ENCODE measurements around the gene MCEE. TPM values are rescaled to one million over a fixed set of nuclear protein-coding genes. Genes with fewer than 3 reads are reported as not detected.

The MCEE gene
- total and polyA plus RNA-seq, 11 donors, result 23.8 to 36.8 (median 29.3) TPM

DNA sequence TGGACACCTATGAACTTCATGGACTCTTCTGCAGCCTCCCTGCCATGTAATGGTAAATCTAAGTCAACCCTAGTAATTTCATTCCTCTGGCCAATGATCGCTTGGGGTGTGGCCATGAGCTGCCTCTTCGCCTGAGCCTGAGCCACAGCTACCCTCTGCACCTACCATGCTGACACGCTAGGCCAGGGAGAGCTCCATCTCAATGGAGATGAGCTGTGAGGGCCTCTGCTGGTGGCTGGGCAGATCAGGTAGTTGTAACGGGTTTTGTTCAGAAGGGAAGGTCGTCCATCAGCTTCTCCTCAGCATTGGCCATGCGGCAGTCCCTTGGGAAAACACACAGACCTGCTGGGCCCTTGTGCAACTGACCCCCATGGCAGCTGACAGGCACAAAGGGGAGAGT, 24.8 kb upstream of the MCEE start:
- no peak overlapping the region for H3K4me3 ChIP-seq
- H3K27ac ChIP-seq, result no peak overlapping the region
- peaks cover 0 to 10% (median 5%) of the 10 kb centered on the region in 12 donors for H3K4me1 ChIP-seq
- no peak for ATAC-seq
- peaks cover 0 to 17% (median 12%) of the 10 kb centered on the region in 9 donors for H3K36me3 ChIP-seq
- TF ChIP-seq POLR2A (IDR thresholded peaks at IDR 0.05) (no peak), CTCF (IDR thresholded peaks at IDR 0.05) (no peak)
- 62 to 74% (median 70%) methylated on average over 5 to 6 of the region's 6 CpGs for WGBS, 4 donors
- no peaks in the 10 kb centered on the region for H3K9me3 ChIP-seq
- no peaks in the 10 kb centered on the region for H3K27me3 ChIP-seq
- intact Hi-C loops (cut with DNase I), result loop anchor here in 4 of 10 donors (5.0 to 10.0 kb wide), 2 partner anchors 350 to 358 kb away; no protein-coding TSS in a partner anchor
- no peak for DNase-seq

- no peak overlapping the region for H3K27ac ChIP-seq
- H3K9me3 ChIP-seq, result no peaks in the 10 kb centered on the region
- ATAC-seq, result peak in 1 of 4 donors; percentile 5
- no peaks in the 10 kb centered on the region for H3K27me3 ChIP-seq
- 78 to 97% (median 82%) methylated on average over 8 of the region's 8 CpGs for WGBS, 4 donors
- no peak overlapping the region for H3K4me3 ChIP-seq
- TF ChIP-seq CTCF (IDR thresholded peaks at IDR 0.05) (no peak), POLR2A (IDR thresholded peaks at IDR 0.05) (no peak)
- peaks cover 0 to 22% (median 17%) of the 10 kb centered on the region in 9 donors for H3K36me3 ChIP-seq
- no peak for DNase-seq
- peaks cover 0 to 10% (median 5%) of the 10 kb centered on the region in 12 donors for H3K4me1 ChIP-seq
- intact Hi-C loops (cut with DNase I), result loop anchor here in 3 of 10 donors (10.0 kb wide), 1 partner anchor 351 kb away; no protein-coding TSS in a partner anchor
Measured at GRCh38 chr2:71154279-71154678, 24.2 kb upstream of the MCEE start.

DNA sequence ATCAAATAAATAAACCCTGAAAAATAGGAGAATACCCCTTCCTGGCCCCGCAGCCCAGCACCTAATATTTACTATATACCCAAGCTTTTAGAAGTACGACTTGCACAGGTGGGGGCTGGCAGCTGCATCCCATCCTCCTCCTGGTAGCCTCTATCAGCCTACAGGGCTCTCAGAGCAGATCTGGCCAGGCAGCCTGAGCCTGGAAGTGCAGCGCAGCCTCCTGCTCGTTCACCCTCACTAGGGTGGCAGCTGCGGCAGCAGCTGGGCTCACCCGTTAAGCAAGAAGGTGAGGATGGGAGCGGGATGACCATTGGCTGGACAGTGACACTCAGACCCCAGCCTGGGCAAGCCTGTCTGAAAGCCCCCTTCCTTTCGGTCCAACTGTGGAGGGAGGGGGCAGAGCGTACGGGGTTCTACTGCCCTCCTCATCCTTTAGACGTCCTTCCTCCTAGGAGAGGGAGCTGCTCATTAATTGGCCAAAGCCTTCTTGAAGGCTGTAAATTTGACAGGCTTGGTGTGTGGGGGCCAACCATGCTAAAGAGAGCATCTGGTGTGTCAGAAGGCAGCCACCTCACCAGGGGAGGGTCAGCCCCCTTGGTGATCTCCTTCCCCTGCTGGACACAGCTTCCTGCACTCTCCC, 23.7 kb upstream of the MCEE start:
- ATAC-seq (no peak), DNase-seq (no peak)
- Histone ChIP-seq H3K4me1 (peaks cover 0 to 12% (median 6%) of the 10 kb centered on the region in 12 donors), H3K27ac (no peak overlapping the region), H3K4me3 (no peak overlapping the region), H3K9me3 (no peaks in the 10 kb centered on the region), H3K36me3 (peaks cover 0 to 28% (median 23%) of the 10 kb centered on the region in 9 donors), H3K27me3 (no peaks in the 10 kb centered on the region)
- no peak for TF ChIP-seq CTCF (IDR thresholded peaks at IDR 0.05)
- no peak for TF ChIP-seq POLR2A (IDR thresholded peaks at IDR 0.05)
- intact Hi-C loops (cut with DNase I), result loop anchor here in 3 of 10 donors (10.0 kb wide), 1 partner anchor 351 kb away; no protein-coding TSS in a partner anchor
- WGBS, 4 donors, result 74 to 90% (median 84%) methylated on average over 9 to 11 of the region's 11 CpGs

GRCh38 chr2:71151620-71152019, 21.6 kb upstream of the MCEE start:
- Histone ChIP-seq H3K36me3 (peaks cover 0 to 48% (median 44%) of the 10 kb centered on the region in 9 donors), H3K4me3 (no peak overlapping the region), H3K27me3 (no peaks in the 10 kb centered on the region), H3K4me1 (peaks cover 0 to 16% (median 3%) of the 10 kb centered on the region in 12 donors), H3K27ac (no peak overlapping the region), H3K9me3 (no peaks in the 10 kb centered on the region)
- DNase-seq (no peak), ATAC-seq (no peak)
- intact Hi-C loops (cut with DNase I), result loop anchor here in 3 of 10 donors (10.0 kb wide), 1 partner anchor 353 kb away; no protein-coding TSS in a partner anchor
- 52 to 100% (median 99%) methylated on average over 1 of the region's 1 CpG for WGBS, 4 donors
- TF ChIP-seq POLR2A (IDR thresholded peaks at IDR 0.05) (no peak), CTCF (IDR thresholded peaks at IDR 0.05) (no peak)
